NOMO-1 treated with DMSO at 0.1 percent for 48 hours (cell line): ENCODE measurements around the gene DRD2.

Source experiments
- DNase-seq: peaks from one replicate; lab custom pipeline; 2025; ENCODE audit not compliant: unreplicated experiment; lab: John Stamatoyannopoulos, UW

The DRD2 gene

DNA sequence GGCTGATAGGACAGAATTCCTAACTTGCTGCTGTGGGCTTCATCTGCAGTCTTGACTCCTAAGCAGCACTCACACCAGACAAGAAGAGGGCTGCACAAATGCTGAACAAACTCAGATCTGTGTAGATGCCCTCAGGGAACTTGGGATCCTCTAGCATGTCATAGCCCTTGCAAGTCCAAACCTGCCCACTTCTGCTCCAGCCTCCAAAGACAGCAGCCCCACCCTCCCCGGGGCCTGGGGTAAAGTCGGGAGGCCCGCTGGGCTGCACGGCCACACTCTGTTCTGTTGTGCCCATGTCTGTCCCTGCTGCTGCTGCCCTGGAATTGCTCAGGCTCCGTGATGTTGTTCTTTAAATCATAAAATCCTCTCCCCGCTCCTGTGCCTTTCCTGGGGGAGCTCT is 28.3 kb downstream of the DRD2 start:
- no peak for DNase-seq

DNA sequence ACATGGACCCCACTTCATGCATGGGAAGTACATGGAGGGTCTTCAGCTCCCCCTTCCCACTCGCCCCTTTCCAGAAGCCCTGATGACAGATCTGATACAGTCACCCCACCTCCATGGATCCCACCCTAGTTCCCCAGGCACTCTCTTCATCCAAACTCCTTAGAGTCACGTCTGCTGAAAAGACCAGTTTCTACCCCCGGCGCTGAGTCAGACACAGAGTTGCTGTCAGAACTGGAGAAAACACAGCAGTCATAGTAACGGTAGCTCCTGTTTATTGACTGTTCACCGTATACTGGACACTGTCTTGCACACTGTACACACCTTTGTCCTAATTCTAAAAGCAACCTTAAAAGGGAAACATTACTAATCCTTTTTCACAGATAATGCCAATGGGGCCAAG is 29.1 kb downstream of the DRD2 start:
- DNase-seq: no peak

DNA sequence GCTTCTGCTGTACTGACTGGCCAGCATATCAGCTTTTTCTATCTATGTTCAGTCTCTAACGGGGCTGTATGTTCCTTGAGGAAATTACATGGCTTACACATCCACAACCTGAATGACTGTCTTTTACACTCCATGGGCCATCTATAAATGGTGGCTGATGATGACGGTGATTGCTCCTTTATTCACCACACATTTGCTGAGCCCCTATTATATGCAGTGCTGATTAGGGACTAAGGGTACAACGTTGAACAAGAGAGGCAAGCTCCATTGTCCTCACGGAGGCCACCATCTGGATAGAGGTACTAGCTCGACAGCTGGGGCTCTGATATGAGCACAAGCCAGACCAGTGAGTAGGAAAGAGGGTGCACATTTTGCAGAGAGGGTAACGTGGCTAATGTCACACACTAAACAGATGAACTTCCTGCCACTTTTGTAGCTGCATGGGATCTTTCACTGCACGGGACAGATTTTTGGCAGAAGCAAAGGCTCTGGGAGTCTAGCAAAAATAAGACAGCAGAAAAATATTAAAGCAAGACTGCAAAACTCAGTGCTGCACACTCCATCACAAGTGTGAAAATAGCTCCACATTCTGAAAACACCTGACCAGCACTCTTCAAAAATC is 30.6 kb downstream of the DRD2 start:
- no peak for DNase-seq

DNA sequence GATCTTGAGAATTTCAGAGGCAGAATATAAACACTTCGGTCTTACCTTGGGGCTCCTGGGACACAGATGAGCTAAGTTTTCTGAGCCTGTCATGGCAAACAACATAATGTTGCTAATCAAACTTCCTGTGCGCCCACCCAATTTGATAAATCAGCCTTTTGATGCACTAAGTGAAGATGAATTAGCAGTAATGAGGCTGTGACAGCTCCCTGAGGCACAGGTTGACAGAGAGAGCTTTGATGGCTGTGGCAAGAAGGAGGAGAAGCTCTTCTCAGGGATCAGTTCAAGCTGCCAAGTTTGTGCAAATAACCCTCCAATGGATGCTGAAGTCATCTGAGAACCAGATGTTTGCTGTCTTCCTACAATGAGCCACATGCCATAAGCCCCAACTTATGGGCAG is 34.4 kb downstream of the DRD2 start:
- no peak for DNase-seq

DNA sequence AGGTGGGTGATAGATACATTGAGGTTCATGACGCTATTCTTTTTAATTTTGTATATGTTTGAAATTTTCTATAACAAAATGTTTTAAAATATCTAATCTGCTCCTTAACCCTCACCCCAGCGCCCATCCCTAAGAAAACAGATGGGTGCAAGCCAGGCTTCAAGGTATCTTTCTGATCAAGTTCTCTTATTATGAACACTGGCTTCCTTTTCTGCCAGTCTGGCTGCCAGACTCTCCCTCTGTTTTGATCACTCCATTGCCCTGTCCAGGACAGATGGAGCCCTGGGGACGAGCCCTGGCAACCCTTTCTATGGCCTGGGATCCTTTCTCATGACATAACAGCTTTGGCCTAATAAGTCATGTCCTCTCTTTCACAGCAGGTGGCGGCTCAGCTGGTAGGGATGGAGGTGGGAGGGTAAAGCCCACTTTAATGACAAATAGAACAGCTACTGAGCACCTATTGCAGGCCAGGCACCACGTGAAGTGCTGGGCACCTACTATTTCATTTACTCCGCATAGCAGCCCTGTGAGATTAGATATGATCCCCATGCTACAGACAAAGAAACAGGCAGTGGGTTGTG is 38.4 kb downstream of the DRD2 start:
- no peak for DNase-seq

DNA sequence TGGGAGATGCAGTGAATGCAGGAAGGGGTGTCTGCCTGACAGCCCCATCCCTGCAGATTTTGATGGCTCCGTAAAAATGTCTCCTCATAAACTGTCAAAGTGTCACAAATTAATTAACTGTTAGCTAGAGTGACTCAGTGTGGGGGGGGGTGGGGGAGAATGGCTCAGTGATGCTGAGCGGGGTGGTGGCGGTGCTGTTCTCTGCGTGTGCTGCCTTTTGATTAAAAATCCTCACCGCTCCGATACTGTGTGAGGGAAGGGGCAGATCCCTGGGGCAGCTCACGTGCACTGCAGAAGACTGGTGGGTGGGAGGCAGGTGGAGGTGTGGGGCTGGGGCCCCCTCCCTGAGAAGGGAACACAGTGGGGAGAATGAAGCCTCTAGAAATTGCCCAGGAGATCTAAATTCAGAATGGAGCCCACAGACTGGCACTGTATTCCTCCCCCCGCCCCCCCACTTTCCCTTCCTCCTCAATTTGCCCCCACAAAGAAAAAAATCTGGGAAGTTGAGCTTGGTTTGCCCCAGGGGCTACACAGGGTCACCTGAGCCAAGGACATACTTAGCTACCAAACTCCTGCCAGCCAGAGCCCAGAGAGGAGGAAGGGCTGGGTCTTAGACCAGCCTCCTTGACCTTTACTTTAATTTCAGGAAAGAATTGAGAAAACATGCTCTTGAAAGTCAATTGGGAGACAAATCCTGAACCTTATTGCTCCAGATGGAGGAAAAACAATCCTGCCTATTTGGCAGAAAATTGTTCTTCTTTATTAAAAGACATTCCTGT is 39.8 kb downstream of the DRD2 start:
- no peak for DNase-seq

DNA sequence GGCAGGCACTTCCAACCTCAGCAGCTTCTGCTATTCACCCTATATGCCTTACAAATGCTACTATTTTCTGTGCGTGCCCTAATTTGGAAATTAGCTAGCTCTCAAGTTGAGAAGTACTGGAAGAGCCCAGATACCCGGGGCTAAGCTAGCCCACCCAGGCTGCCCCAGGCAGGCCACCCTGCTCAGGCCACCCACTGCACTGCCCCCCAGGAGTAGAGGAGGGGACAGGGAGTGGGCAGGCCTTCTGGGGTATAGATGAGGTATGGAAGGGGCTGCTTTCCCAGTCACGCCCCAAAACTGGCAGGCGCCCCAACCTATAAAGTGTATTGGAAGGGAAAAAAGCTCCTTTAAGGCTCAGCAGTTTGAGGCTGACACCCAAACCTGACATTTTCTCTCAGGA is 43.5 kb downstream of the DRD2 start:
- DNase-seq: no peak

DNA sequence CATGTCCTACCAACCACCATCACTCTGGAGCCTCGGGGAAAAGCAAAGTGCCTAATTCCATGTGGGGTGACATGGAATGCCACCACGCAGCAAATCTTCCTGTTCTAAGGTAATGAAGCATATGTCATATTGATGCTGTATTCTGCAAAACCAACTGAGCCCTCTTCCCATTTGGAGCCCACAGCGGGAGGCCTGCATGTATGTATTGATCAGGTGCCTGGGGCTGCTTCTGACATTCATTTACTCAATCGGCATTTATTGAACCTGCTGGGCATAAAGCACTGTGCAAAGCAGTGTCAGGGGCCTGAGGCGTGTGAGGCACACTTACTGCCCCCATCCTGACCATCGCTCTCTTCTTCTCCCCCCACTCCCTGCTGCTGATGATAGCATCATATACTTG is 48.5 kb downstream of the DRD2 start:
- DNase-seq: no peak

DNA sequence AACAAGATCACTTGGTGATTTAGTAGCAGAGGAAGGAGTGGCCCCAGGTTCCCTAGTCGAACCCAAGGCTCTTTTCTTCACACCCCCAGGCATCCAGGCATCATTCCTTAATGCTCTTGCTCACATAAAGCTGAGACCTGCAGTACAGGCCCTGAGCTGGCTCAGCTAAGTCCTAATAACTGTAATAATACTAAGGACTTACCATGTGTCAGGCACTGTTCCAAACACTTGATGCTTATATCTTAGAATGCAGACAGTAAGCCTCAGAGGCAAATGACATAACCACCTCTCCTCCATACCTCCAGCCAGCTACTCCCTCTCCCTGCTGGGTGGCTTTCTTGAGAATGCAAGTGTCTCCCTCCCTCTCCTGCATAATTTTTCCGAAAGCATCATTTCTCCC is 54.4 kb downstream of the DRD2 start:
- no peak for DNase-seq

DNA sequence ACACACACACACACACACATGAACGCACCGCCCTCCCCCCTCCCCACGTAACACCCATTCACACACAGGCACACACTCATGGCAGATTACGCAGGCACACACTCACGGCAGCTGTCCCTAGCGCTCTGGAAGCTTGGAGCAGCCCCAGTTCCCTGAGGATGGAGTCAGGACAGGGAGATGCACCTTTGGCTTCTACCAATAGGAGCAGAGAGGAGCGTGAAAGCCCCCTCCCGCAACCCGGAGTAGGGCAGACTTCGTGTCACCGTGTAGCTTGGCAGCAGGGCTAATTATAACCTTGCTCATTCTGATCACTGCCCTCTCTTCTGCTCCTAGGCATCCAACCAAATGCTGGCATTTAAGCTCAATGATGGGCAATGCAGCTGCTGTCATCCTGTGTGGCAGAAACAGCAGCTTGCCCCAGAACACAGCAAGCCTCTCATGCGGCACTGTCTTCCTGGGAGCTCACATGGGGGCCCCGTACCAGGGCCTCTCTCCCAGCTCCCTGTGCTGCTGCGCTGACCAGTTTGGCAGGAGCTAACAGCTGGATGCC is 55.7 kb downstream of the DRD2 start:
- DNase-seq: no peak

DNA sequence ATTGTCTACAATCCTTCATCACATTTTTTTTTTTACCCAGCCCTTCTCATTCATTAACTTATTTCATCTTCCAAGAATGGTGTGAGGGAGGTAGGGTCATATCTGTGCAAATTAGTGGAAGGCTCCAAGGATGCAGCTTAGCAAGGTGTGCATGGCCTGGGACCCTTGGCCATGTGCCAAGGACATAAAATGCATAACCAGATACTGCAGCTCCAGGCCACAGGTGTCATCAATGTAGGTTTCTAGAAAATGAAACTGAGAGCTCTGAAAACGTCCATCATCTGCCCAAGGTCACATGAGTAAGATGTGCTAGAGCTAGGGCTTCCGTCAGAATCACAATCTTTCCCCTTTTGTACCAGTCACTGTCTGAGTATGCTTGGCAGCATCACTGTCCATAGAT is 57.8 kb downstream of the DRD2 start:
- no peak for DNase-seq

DNA sequence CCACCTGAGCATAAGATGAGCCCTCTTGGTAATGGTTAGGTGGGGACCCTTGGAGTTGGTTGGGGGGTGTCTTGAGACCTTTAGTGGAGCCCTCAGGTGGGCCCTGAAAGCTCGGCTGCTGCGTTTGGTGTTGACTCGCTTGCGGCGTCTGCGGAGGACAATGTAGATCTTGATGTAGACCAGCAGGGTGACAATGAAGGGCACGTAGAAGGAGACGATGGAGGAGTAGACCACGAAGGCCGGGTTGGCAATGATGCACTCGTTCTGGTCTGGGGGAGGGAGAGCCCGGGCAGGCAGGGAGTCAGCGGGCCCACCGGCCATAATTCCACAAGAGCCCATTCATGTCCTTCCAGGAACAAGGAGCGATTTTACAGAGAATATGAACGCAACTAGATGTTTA is 59.9 kb downstream of the DRD2 start:
- DNase-seq: no peak

DNA sequence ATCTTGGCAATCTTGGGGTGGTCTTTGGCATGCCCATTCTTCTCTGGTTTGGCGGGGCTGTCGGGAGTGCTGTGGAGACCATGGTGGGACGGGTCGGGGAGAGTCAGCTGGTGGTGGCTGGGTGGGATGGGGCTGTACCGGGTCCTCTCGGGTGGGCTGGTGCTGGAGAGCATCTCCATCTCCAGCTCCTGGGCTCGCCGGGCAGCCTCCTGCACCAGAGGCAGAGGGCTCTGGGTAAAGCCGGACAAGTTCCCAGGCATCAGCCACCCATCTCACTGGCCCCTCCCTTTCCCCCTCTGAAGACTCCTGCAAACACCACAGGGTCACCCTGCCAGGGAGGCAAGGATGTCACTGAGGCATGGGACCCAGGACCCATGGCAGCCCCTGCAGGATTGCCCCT is 62.5 kb downstream of the DRD2 start:
- DNase-seq: no peak

DNA sequence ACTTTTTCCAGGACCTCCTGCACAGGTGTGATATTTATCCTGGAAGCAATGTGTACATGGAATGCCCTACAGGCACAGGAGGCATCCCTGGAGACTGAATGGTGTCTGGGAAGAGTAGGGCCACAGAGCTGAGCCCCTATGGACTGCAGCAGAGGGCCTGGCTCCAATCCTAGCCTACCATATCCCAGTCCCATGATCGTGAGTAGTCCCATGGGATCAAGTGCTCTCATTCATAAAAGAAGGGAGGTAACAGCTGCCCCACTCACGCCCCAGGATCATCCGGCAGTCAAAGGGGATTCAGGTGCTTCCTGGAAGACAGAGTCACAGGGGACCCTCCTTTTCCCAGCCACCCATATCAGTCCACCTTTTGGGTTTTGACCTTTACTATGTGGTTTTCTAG is 63.7 kb downstream of the DRD2 start:
- DNase-seq: no peak

DNA sequence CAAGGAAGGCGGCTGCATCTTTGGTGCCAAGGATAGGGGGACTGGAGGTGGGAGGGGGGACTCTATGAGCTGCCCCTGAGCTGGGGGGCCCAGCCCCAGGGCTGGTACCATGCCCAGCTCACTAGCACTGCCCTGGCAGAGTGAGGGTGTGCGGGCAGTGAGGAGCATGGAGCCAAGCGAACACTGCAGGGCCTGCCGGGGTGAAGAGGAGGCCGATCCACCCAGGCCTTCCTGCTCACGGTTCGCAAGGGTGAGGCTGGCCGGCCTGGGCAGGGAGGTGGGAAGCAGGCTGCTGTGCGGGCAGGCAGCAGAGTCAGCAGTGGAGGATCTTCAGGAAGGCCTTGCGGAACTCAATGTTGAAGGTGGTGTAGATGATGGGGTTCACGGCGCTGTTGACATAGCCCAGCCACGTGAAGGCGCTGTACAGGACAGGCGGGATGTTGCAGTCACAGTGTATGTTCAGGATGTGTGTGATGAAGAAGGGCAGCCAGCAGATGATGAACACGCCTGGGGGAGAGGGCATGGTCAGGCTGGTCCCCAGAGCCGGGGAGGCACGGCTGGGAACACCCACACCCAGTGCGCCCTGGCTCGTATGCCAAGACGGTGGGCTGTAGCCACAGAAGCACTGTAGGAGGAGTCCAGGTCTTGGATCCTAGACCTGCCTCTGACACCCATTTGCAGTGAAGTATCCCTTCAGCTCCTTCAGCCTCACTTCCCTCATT is 64.6 kb downstream of the DRD2 start:
- DNase-seq: no peak

DNA sequence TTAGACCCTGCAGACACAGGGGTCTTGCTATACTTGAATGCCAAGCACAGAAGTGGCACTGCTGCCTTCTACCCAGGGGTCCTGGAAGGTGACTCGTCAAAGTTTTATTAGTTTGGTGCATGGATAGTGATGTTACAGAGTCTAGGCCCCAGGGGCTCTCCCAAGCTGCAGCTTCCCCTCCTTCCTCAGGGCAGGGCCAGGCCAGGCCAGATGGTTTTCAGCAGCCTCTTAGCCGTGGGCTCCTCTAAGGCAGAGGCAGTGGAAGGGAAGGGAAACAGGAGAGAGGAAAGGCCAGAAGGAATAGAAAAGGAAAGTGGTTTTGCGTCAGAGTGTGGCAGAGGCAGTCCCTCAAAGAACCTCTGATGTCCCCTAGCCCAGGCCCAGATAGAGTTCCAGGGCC is 65.7 kb downstream of the DRD2 start:
- DNase-seq: no peak

DNA sequence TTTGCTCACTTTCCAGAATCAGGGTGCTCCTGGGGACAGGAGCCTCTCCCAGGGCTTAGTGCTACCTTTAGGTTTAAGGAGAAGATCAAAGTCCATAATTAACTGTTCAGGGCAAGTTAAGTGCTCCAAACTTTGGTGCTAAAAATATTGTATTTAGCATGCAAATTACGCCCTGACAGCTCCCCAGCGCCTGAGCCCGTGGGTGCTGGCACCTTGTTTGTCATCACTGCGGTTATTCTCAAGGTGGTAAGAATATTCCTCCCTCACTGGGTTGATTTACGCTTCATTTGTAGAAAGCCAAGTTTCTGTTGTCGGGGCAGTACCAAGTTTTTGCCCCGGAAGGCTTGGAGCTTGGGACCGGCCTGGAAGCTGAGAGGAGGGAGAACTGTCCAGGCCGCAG is 66.3 kb downstream of the DRD2 start:
- DNase-seq: no peak

DNA sequence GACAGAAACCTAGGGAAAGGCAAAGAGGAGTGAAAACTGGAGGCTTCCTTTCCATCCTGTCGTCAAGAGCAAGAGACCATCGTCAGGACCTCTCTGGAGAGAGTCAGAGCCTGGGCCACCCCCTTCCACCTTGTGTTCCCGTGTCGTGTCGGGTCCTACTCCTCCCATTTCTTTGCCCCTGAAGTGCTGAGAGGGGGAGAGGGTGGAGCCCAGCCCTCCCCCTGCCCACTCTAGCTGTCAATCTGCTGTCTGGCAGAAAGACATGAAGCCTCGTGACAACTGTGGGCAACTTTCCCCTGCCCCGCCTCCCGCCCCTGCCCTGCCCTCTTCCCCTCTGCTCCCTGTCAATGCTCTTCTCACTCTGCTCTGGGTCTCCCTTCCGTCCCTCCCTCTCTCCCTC is 67.0 kb downstream of the DRD2 start:
- DNase-seq: no peak

DNA sequence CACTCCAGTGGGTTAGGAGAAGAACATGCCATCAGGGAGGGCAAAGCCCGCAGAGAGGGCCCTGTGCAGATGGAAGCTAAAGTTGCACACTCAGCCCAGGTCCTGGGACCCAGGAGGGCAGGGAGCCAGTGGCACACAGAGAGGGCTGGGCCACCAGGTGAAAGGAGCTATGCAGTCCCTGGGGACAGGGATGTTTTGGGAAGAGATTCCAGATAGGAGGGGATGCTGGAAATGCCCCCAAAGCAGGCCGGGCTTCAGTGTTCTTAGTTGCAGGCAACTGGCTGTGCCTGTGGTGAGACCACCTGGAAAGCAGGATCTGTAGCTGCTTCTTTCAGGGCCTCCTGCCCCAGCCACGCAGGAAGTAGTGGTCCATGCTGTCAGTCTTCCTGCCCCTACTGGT is 68.0 kb downstream of the DRD2 start:
- DNase-seq: no peak

DNA sequence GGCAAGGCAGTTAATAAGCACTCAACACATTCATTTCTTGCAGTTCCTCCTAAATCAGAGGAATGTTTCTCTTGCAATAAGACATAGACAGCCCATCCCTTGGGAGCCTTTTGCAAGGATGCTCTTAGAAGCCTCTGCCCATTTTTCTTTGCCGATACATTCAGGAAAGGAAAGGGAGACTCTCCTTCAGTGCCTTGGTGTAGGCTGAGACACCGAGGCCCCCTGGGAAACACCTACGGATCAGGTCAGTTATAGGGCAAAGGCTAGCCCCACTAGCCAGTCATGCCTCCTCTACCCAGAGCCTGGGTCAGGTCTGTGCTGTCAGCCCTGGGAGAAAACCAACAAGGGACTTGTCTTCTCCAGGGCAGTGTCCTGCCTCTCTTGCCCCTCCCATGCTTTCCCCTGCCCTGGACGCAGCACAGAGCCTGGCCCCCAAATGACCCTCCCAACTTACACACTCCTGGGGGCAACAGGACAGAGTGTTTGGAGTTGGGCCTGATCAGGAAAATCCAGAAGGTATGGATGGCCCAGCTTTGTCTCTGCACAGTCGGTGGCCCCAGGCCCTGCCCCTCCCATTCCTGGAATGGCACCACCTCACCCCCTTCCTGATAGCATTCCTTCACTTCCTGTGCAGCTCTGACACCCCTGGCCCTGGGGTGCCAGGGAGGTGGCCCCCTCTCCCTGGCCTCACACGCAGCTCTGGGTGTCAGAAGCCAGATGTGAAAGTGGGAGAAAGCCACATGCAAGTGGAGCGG is 69.3 kb downstream of the DRD2 start:
- no peak for DNase-seq

DNA sequence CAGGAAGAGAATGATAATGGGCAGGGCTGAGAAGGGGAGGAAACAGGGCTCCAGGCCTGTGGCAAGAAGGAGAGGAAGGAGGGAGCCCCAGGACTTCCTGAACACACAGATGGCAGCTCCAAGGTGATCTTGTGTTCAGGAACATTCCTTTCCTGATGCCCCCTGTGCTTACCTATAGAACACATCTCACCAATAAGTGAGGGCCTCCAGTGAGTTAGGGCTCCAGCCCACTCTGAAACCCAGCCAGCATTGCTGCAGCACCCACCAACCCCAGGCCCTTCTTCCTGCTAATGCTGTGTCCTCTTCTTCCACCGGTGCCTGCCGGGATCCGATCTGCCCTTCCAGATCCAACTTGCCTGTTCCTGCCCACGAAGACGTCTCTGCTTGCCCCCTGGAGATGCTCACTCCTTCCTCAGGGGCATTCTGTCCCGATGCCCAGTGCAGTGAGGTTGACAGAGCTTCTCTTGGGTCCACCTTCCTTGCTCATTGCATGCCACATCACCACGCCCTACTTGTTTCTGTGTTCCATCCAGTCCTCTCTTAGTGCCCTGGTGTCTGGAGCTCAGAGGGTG is 70.3 kb downstream of the DRD2 start:
- no peak for DNase-seq
